IPS-15b (cell line): ENCODE data around the gene POR.

Experiments used
- H3K27me3 ChIP-seq: one replicate; pipeline ENCODE4 v1.6.1; 2013; ENCODE audit warnings: low read length; ENCODE audit not compliant: control insufficient read depth, insufficient read depth
- H3K36me3 ChIP-seq: one replicate; pipeline ENCODE4 v1.6.1; 2013; ENCODE audit warnings: low read length; ENCODE audit not compliant: control insufficient read depth, insufficient read depth
- H3K4me1 ChIP-seq: one replicate; pipeline ENCODE4 v1.6.1; 2013; ENCODE audit warnings: mild to moderate bottlenecking, low read length; ENCODE audit not compliant: control insufficient read depth, insufficient read depth
- H3K4me3 ChIP-seq: one replicate; pipeline ENCODE4 v1.5.1; 2013; ENCODE audit warnings: low read depth, low read length
- H3K9ac ChIP-seq: one replicate; pipeline ENCODE4 v1.6.1; 2013; ENCODE audit warnings: low read depth, mild to moderate bottlenecking, low read length
- H3K9me3 ChIP-seq: one replicate; pipeline ENCODE4 v1.6.1; 2013; ENCODE audit warnings: mild to moderate bottlenecking, low read length; ENCODE audit not compliant: control insufficient read depth, insufficient read depth

POR gene

GRCh38 chr7:75977743-75978142 lies 62.8 kb downstream of the POR start:
- Histone ChIP-seq H3K4me1 (no peaks in the 10 kb centered on the region), H3K36me3 (peaks cover 38% of the 10 kb centered on the region), H3K9ac (no peak overlapping the region), H3K4me3 (no peak overlapping the region), H3K9me3 (no peaks in the 10 kb centered on the region), H3K27me3 (no peaks in the 10 kb centered on the region)

- H3K9me3 ChIP-seq, result no peaks in the 10 kb centered on the region
- H3K9ac ChIP-seq, result no peak overlapping the region
- peaks cover 56% of the 10 kb centered on the region for H3K36me3 ChIP-seq
- no peaks in the 10 kb centered on the region for H3K27me3 ChIP-seq
- H3K4me1 ChIP-seq, result no peaks in the 10 kb centered on the region
- no peak overlapping the region for H3K4me3 ChIP-seq
Observed at GRCh38 chr7:75979759-75980429, 64.9 kb downstream of the POR start.

DNA sequence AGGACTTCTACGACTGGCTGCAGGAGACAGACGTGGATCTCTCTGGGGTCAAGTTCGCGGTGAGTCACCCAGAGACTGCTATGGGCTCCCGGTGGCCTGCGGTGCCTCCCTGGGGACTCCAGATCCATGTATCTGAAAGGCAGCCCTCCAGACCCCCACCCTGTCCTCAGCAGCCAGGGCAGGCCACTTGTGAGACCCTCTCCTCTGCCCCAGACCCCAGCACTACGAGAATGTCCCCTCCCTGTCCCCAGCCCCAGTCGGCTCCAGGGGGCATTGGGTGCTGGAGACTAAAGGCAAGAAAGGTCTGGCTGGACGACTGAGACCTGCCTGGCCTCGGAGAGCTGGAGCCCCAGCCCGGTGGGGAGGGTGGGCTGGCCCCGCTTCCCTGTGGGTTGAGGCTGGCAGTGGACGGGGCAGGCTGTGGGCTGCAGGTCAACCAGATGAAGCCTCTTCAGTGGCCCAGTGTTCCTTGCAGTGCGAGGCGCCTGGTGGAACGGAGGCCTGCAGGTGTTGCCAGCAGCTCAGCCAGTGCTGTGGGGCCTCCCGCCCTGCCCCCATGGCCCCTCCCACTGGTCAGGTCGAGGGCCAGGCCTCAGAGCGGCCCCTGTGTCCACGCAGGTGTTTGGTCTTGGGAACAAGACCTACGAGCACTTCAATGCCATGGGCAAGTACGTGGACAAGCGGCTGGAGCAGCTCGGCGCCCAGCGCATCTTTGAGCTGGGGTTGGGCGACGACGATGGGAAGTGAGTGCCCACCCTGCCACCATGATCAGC lies 65.7 kb downstream of the POR start:
- Histone ChIP-seq H3K4me1 (no peaks in the 10 kb centered on the region), H3K9ac (no peak overlapping the region), H3K4me3 (no peak overlapping the region), H3K36me3 (peaks cover 63% of the 10 kb centered on the region), H3K27me3 (no peaks in the 10 kb centered on the region), H3K9me3 (no peaks in the 10 kb centered on the region)

GRCh38 chr7:75981203-75981452 lies 66.2 kb downstream of the POR start:
- Histone ChIP-seq H3K4me3 (no peak overlapping the region), H3K27me3 (no peaks in the 10 kb centered on the region), H3K9ac (no peak overlapping the region), H3K4me1 (no peaks in the 10 kb centered on the region), H3K9me3 (no peaks in the 10 kb centered on the region), H3K36me3 (peaks cover 68% of the 10 kb centered on the region)

GRCh38 chr7:75981453-75982305 lies 66.7 kb downstream of the POR start:
- Histone ChIP-seq H3K9ac (no peak overlapping the region), H3K4me3 (no peak overlapping the region), H3K9me3 (no peaks in the 10 kb centered on the region), H3K36me3 (peaks cover 73% of the 10 kb centered on the region), H3K27me3 (no peaks in the 10 kb centered on the region), H3K4me1 (no peaks in the 10 kb centered on the region)

- Histone ChIP-seq H3K4me1 (no peaks in the 10 kb centered on the region), H3K9me3 (no peaks in the 10 kb centered on the region), H3K4me3 (no peak overlapping the region), H3K9ac (no peak overlapping the region), H3K27me3 (no peaks in the 10 kb centered on the region), H3K36me3 (peaks cover 75% of the 10 kb centered on the region)
Observed at GRCh38 chr7:75982306-75983064, 67.5 kb downstream of the POR start.

DNA sequence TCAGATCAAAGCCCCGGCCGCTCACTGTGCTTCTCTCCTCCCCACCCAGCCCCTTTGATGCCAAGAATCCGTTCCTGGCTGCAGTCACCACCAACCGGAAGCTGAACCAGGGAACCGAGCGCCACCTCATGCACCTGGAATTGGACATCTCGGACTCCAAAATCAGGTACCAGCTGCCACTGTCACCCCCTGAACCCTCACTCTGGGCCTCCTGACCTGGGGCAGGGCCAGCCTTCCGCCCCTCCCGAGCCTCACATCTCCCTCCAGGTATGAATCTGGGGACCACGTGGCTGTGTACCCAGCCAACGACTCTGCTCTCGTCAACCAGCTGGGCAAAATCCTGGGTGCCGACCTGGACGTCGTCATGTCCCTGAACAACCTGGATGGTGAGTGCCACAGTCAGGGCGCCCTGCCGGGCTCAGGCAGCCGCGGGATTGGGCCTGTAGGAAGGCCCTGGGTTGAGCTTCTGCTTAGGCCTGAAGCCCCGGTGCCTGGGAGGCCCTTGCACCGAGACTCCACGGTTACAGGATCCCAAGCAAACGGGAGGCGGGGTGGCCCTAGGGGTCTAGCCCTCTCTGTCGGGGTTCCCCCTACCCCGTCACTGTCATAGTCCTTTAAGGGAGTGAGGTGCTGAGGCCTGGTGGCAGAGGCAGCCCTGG lies 68.6 kb downstream of the POR start:
- no peak overlapping the region for H3K9ac ChIP-seq
- peaks cover 81% of the 10 kb centered on the region for H3K36me3 ChIP-seq
- no peaks in the 10 kb centered on the region for H3K27me3 ChIP-seq
- no peak overlapping the region for H3K4me3 ChIP-seq
- no peaks in the 10 kb centered on the region for H3K9me3 ChIP-seq
- H3K4me1 ChIP-seq, result no peaks in the 10 kb centered on the region

DNA sequence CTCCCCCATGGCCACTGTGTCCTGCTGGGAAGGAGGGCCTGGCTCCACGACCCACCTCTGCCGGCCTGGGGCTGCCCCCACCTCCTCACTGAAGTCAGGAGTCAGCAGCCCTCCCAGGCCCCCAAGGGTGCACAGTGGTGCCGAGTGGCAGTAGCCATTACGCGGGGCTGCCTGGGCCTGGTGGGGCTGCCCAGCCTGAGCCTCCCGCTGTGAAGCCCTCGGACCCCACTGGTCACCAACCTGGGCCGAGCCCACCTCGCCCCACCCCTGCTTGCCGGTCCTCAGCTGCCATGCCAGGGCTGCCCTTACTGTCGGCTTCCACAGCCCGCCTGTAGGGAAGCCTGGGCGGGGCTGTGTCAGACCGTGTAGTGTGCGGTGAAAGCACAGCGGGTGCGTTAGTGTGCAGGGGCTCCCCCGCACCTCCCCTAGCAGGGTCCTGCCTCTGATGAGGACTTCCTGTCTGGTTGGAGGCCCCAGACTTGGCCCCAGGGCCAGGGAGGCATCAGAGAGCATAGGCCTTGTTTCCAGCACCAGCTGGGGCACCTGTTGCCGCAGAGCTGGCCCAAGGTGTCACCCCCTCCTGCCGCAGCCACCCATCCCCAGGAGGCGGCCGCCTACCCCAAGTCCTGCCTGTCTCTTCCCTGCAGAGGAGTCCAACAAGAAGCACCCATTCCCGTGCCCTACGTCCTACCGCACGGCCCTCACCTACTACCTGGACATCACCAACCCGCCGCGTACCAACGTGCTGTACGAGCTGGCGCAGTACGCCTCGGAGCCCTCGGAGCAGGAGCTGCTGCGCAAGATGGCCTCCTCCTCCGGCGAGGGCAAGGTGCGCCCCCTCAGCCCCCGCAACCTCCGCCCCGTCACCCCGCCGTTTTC lies 69.4 kb downstream of the POR start:
- H3K27me3 ChIP-seq, result no peaks in the 10 kb centered on the region
- no peaks in the 10 kb centered on the region for H3K9me3 ChIP-seq
- H3K4me1 ChIP-seq, result no peaks in the 10 kb centered on the region
- H3K9ac ChIP-seq, result no peak overlapping the region
- peaks cover 79% of the 10 kb centered on the region for H3K36me3 ChIP-seq
- no peak overlapping the region for H3K4me3 ChIP-seq

DNA sequence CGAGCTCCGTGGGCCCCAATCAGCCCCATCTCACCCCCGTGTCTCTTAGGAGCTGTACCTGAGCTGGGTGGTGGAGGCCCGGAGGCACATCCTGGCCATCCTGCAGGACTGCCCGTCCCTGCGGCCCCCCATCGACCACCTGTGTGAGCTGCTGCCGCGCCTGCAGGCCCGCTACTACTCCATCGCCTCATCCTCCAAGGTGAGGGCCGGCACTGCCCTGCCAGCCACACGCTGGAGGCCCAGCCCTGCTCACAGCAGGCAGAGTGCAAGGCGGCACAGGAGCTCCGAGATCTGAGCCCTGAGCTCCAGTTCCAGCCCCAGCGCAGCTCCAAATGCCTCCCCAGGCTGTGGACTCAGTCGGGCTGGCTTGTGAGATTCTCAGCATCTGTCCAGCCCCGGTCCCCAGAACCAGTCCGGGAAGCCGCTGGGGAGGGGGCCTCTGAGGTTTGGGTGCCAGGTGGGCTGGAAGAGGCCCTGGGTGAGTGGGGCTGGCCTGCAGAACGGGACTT lies 70.1 kb downstream of the POR start:
- Histone ChIP-seq H3K9ac (no peak overlapping the region), H3K4me3 (no peak overlapping the region), H3K4me1 (no peaks in the 10 kb centered on the region), H3K36me3 (peaks cover 74% of the 10 kb centered on the region), H3K27me3 (no peaks in the 10 kb centered on the region), H3K9me3 (no peaks in the 10 kb centered on the region)

GRCh38 chr7:75985518-75986146 lies 70.7 kb downstream of the POR start:
- Histone ChIP-seq H3K36me3 (peaks cover 68% of the 10 kb centered on the region), H3K4me1 (no peaks in the 10 kb centered on the region)

More at GRCh38 chr7:75985518-75986146, 70.7 kb downstream of the POR start:
- H3K9ac ChIP-seq, result no peak overlapping the region
- no peaks in the 10 kb centered on the region for H3K27me3 ChIP-seq
- no peak overlapping the region for H3K4me3 ChIP-seq
- H3K9me3 ChIP-seq, result no peaks in the 10 kb centered on the region
